Activated CD8-positive, alpha-beta T cell treated with anti-CD3 and anti-CD28 coated beads, Interleukin-2, amount 10 ng/mL, durations not matched to agents 7 days and 5 days (primary cell): ENCODE measurements around the gene E2F4. TPM values are rescaled to one million over a fixed set of nuclear protein-coding genes. Genes with fewer than 3 reads are reported as not detected.

Experiments used
- ATAC-seq: fragments of 150-1000 bp; cut with Tn5 transposase; one replicate; pipeline ENCODE4 v1.10.0; 2021; ENCODE audit warnings: moderate library complexity
- CTCF ChIA-PET: fragments of 350-600 bp; sonication (Branson Sonifier 250); formaldehyde crosslinking; loops from one replicate; lab custom pipeline; 2021; ENCODE audit warnings: antibody characterized with exemption; lab: Charles Lee
- POLR2A ChIA-PET: fragments of 350-600 bp; sonication (Branson Sonifier 250); formaldehyde crosslinking; loops from one replicate; lab custom pipeline; 2021; ENCODE audit warnings: antibody characterized with exemption; lab: Charles Lee
- DNase-seq: peaks from one replicate; pipeline ENCODE4 v3.0.0-alpha.2; 2020
- H3K27ac Mint-ChIP-seq: one replicate; pipeline ENCODE4 v1.8.0; 2021; ENCODE audit warnings: mild to moderate bottlenecking, mixed read lengths
- H3K27me3 Mint-ChIP-seq: one replicate; pipeline ENCODE4 v1.8.0; 2021; ENCODE audit warnings: low read depth, mixed read lengths
- H3K36me3 Mint-ChIP-seq: one replicate; pipeline ENCODE4 v1.8.0; 2021; ENCODE audit warnings: low read depth, mixed read lengths
- H3K4me1 Mint-ChIP-seq: one replicate; pipeline ENCODE4 v1.8.0; 2021; ENCODE audit warnings: low read depth, mixed read lengths
- H3K4me3 Mint-ChIP-seq: one replicate; pipeline ENCODE4 v1.8.0; 2021; ENCODE audit warnings: mild to moderate bottlenecking, mixed read lengths
- H3K9me3 Mint-ChIP-seq: one replicate; pipeline ENCODE4 v1.8.0; 2022; ENCODE audit warnings: mixed read lengths; ENCODE audit not compliant: insufficient read depth
- total RNA-seq, 2 experiments: library from RNA; stranded (reverse); gene quantifications; one replicate each; pipeline ENCODE4 v1.2.3, GENCODE V29; 2021

Gene E2F4
- total RNA-seq, 2 experiments from 2014 or later = 134 to 138 TPM

DNA sequence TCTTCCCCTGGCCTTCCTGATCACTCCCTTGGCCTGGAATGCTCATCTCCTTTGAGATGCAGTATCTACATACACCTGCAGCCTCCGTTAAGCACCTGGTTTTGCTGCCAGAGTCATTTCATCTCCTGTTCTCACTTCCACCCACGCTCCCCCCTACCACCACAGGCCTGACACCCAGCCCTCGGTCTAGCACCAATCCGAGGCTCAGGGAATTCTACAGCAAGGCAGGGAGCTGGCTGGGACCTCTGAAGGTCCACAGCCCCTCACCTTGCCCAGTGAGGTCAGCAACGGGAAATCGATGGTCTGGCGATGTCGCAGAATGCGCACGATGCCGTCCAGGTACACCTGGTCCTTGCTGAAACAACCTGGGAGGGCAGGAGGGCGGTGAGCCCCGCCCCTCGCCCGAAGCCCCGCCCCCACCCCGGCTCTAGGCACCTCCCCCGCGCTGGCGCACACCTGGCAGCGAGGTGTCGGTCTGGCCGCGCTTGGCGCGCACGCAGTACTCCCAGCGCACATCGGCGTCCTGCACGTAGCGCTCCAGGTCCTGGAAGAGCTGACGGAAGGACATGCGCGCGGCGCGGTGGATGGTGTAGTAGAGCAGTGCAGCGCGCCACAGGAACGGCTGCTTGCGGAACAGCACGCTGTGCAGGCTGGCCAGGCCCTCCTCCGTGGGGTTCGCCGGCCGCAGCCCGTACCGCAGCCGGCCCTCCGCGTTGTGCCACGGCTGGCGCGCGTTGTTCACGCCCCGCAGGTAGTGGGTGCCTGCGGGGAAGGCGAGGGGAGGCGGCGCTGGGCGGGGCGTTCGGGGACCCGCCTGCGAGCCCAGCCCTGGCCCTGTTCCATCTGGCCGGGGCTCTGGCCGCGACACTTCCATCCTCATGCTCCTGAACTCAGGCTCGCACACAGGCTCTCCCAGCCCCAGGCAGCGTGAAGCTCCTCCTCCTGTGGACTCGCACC is 13.9 kb upstream of the E2F4 start:
- DNase-seq (peak; percentile 69), ATAC-seq (peak; percentile 55)
- ChIA-PET CTCF (interaction anchor here (0.8 to 6.6 kb wide), 6 partner anchors 9 to 297 kb away, joined by 3 to 47 read pairs (median 5); partner anchors contain the start of genes FBXL8, PDP2 and TRADD), POLR2A (interaction anchor here (0.6 kb wide), 1 partner anchor 70 kb away, joined by 3 read pairs; no protein-coding TSS in a partner anchor)
- peak overlapping the region; percentile 61 for H3K4me3 Mint-ChIP-seq
- H3K4me1 Mint-ChIP-seq = peaks cover 45% of the 10 kb centered on the region
- no peaks in the 10 kb centered on the region for H3K9me3 Mint-ChIP-seq
- H3K36me3 Mint-ChIP-seq = peaks cover 22% of the 10 kb centered on the region
- H3K27ac Mint-ChIP-seq = no peak overlapping the region
- peaks cover 21% of the 10 kb centered on the region for H3K27me3 Mint-ChIP-seq

DNA sequence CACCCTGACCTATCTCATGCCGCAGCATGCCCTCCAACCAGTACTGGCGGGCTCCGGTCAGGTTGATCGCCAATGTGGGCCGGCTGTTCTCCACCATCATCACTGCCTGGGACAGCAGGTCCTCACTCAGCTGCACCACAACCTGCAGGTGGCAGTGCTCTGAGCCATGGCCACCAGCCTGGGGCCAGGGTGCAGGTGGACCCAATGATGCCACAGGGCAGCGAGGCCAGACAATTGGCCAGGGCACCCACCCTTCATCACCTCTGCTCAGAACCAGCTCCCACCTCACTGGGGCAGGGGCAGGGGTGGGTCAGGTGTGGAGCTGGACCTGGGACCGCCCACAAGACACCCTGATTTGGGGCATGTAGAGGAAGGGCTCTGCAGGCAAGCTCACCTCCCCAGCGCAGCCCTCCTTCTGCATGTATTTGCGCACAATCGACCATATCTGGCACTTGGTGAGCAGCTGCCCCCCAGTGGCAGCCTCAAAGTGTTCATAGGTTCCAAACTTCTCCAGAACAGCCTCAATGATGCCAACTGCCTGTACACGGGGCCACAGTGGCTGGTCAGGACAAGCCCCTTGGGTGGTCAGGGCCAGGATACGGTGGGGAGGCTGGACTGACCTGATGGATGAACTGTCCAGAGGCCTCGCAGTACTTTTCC is 12.4 kb upstream of the E2F4 start:
- Mint-ChIP-seq H3K27me3 (peaks cover 11% of the 10 kb centered on the region), H3K27ac (no peak overlapping the region), H3K36me3 (peaks cover 20% of the 10 kb centered on the region), H3K4me3 (no peak overlapping the region), H3K9me3 (no peaks in the 10 kb centered on the region), H3K4me1 (peaks cover 31% of the 10 kb centered on the region)
- DNase-seq (peak; percentile 48), ATAC-seq (no peak)
- ChIA-PET CTCF (interaction anchor here (0.7 to 1.5 kb wide), 5 partner anchors 10 to 162 kb away, joined by 3 to 11 read pairs (median 5); partner anchors contain the start of genes FBXL8 and TRADD), POLR2A (no interaction called here)

DNA sequence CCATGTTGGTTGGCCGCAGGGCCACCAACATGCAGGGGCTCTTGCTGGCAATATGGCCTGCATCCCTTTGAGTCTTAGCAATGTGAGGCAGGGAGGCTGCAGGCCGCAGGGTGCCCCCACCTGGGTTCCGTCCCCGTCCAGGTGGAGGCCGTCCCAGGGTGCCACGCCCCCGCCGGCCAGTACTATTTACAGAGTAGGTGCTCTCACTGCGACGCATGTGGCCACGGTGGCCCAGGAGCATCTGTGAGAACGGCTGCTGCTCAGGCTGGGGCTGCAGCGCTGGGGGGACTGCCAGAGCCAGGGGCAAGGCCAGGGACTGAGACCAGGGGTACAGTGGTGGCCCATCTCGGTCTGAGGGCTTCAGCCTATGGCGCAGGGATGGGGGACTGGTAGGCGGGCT is 11.8 kb upstream of the E2F4 start:
- Mint-ChIP-seq H3K27me3 (peaks cover 14% of the 10 kb centered on the region), H3K9me3 (no peaks in the 10 kb centered on the region), H3K4me3 (no peak overlapping the region), H3K4me1 (peaks cover 34% of the 10 kb centered on the region), H3K27ac (no peak overlapping the region), H3K36me3 (peaks cover 20% of the 10 kb centered on the region)
- DNase-seq (no peak), ATAC-seq (no peak)
- ChIA-PET POLR2A (no interaction called here), CTCF (interaction anchor here (1.0 to 1.5 kb wide), 4 partner anchors 11 to 162 kb away, joined by 5 to 11 read pairs (median 6); partner anchors contain the start of genes FBXL8 and TRADD)

DNA sequence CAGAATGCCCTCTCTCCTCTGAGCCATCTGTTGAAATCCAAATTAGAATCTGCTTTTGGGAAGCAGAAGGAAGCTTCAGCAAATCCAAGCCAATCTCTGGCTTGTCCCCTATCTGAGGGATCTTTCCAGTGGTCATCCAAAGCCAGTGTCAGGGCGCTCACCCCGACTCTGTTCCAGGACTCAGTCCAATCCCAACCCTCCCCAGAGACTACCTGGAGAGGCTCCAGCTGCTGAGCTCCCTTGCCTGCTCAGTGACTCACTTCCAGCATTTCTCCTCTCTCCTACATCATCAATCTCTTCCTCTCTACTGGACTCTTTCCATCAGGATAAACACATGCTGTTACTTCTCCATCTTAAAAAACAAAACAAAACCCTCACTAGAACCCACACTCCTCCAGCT is 10.6 kb upstream of the E2F4 start:
- Mint-ChIP-seq H3K4me3 (no peak overlapping the region), H3K36me3 (peaks cover 15% of the 10 kb centered on the region), H3K4me1 (peaks cover 37% of the 10 kb centered on the region), H3K27ac (no peak overlapping the region), H3K9me3 (no peaks in the 10 kb centered on the region), H3K27me3 (peaks cover 21% of the 10 kb centered on the region)
- ATAC-seq (no peak), DNase-seq (no peak)
- ChIA-PET POLR2A (no interaction called here), CTCF (interaction anchor here (0.9 kb wide), 2 partner anchors 12 to 164 kb away, joined by 3 read pairs; no protein-coding TSS in a partner anchor)

DNA sequence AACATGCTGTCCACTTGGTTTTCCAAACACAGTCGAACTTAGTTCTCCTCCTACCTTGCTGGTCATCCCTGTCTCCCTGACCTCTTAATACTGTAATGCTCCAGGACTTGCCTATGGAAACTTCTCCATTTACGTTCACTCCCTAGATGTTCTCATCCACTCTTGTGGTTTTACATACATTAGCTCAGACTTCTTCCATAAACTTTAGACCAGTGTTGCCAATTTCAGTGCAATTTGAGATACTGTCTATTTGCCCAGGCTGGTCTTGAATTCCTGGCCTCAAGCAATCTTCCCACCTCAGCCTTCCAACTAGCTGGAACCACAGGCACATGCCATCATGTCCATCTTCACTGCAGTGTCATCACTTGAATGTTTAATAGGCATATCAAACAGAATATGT is 9.7 kb upstream of the E2F4 start:
- CTCF ChIA-PET = interaction anchor here (0.8 to 5.8 kb wide), 12 partner anchors 7 to 431 kb away, joined by 3 to 42 read pairs (median 4); partner anchors contain the start of genes DYNC1LI2 and NOL3
- H3K4me1 Mint-ChIP-seq = peaks cover 33% of the 10 kb centered on the region
- H3K27me3 Mint-ChIP-seq = peaks cover 18% of the 10 kb centered on the region
- POLR2A ChIA-PET = no interaction called here
- peaks cover 10% of the 10 kb centered on the region for H3K36me3 Mint-ChIP-seq
- no peaks in the 10 kb centered on the region for H3K9me3 Mint-ChIP-seq
- ATAC-seq (no peak), DNase-seq (no peak)
- H3K4me3 Mint-ChIP-seq = no peak overlapping the region
- no peak overlapping the region for H3K27ac Mint-ChIP-seq

DNA sequence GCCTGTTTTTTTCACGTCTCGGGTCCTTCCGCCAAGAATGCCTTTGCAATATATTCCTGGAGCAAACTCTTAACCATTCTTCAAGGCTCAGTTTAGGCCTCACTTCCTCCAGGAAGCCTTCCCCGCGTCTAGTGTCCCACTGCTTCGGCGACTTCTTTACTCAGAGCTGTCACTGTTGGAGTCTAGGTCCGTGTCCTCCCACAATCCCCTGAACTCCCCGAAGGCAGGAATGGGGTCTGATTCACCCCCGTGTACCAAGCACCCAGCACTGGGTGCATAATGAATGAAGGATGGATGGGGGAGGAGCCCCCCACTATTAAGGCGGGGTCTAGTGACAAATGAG is 8.7 kb upstream of the E2F4 start:
- peaks cover 13% of the 10 kb centered on the region for H3K27me3 Mint-ChIP-seq
- H3K4me1 Mint-ChIP-seq = peaks cover 23% of the 10 kb centered on the region
- H3K36me3 Mint-ChIP-seq = peaks cover 5% of the 10 kb centered on the region
- DNase-seq (no peak), ATAC-seq (no peak)
- ChIA-PET CTCF (interaction anchor here (0.8 to 5.8 kb wide), 11 partner anchors 8 to 432 kb away, joined by 3 to 42 read pairs (median 4); partner anchors contain the start of genes DYNC1LI2 and NOL3), POLR2A (interaction anchor here (1.0 kb wide), 1 partner anchor 64 kb away, joined by 3 read pairs; the partner anchor contains the start of gene FHOD1)
- H3K4me3 Mint-ChIP-seq = no peak overlapping the region
- H3K9me3 Mint-ChIP-seq = no peaks in the 10 kb centered on the region
- H3K27ac Mint-ChIP-seq = no peak overlapping the region

DNA sequence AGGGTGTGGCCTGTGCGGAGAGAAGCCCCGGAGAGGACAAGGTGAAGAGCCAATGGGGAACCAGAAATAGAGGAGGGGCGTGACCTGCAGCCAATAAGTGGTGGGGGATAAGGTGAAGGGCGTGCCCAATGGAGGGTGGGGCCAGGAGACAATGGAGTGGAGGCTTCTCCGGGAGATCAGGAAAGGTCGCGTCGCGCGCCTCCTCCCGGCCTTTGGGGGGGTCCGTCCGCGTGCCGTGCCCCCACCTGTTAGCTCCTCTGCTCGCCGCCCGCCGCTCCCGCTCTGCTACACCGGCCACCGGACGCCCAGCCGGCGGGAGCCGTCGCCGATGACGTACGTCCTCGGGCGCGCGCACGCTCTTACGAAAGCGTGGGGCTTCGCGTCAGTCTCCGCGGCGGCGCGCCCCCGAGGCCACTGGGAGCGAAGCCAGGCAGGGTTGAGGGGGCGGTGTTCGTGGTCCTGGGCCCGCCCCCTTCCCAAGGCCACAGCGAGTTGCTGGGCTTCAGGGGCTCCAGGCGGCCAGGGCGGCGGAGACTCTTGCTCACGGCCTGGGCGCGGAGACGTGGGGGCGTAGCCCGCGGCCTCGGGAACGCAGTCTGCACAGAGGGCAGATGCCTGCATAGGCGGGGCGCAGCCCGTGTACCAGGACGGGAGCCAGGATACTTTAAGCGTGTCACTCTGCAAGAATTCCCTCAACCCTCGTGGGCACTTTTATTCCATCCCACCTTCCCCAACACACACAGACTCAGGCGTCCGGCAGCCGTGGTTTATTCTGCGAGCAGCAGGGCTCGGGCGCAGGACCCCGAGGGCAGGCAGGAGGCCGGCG is 8.1 kb upstream of the E2F4 start, which contains the start of gene MATCAP1:
Gene MATCAP1 (minus strand): TSS at position 337 of the 826 bp plus-strand sequence. CDS start 3,353 bp downstream, outside the sequence.
- Mint-ChIP-seq H3K27ac (no peak within 1 kb of the TSS), H3K9me3 (no peaks in the 10 kb centered on the region), H3K4me3 (no peak within 1 kb of the TSS), H3K36me3 (peaks cover 5% of the 10 kb centered on the region), H3K27me3 (peaks cover 13% of the 10 kb centered on the region), H3K4me1 (peaks cover 18% of the 10 kb centered on the region)
- DNase-seq = peak; percentile 97
- peak; percentile 95 for ATAC-seq
- POLR2A ChIA-PET = interaction anchor here (0.6 to 1.0 kb wide), 3 partner anchors 24 to 64 kb away, joined by 3 to 4 read pairs (median 3); partner anchors contain the start of genes B3GNT9 and FHOD1
- CTCF ChIA-PET = interaction anchor here (0.7 to 5.8 kb wide), 17 partner anchors 9 to 298 kb away, joined by 3 to 42 read pairs (median 6); partner anchors contain the start of genes CES3, FBXL8, NOL3 and TRADD

DNA sequence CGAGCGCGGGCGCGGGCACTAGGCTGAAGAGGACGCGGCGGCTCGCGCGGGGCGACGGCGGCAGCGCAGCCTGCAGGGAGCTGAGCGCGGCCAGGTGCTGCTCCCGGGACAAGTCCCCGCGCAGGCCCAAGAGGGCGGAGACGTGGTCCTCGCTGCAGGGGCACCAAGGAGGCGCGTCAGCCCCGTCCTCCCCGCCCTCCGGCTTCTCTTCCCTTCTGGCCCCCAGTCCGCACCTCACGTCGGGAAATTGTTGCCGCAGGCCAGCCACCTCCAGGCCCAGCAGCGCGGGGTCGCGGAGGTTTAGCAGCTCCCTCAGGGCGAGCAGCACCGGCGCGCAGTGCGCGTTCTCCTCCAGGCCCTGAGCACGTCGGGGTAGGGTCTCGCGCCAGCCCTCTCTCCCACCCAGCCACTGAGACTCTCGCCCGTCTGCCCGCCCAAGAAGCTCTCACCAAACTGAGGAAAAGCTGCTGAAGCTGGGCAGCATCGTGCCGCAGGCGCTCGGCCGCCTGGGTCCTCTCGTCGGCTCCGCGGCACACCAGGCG is 7.4 kb upstream of the E2F4 start:
- Mint-ChIP-seq H3K4me3 (no peak overlapping the region), H3K27ac (no peak overlapping the region), H3K27me3 (peaks cover 13% of the 10 kb centered on the region), H3K4me1 (peaks cover 14% of the 10 kb centered on the region), H3K36me3 (peaks cover 2% of the 10 kb centered on the region), H3K9me3 (no peaks in the 10 kb centered on the region)
- CTCF ChIA-PET = interaction anchor here (0.7 to 5.8 kb wide), 23 partner anchors 10 to 297 kb away, joined by 3 to 42 read pairs (median 6); partner anchors contain the start of genes CES3, FBXL8, TMEM208 and TRADD
- ATAC-seq = peak; percentile 10
- DNase-seq = peak; percentile 54
- POLR2A ChIA-PET = interaction anchor here (0.6 to 1.0 kb wide), 2 partner anchors 24 to 34 kb away, joined by 3 to 4 read pairs; partner anchors contain the start of gene B3GNT9

DNA sequence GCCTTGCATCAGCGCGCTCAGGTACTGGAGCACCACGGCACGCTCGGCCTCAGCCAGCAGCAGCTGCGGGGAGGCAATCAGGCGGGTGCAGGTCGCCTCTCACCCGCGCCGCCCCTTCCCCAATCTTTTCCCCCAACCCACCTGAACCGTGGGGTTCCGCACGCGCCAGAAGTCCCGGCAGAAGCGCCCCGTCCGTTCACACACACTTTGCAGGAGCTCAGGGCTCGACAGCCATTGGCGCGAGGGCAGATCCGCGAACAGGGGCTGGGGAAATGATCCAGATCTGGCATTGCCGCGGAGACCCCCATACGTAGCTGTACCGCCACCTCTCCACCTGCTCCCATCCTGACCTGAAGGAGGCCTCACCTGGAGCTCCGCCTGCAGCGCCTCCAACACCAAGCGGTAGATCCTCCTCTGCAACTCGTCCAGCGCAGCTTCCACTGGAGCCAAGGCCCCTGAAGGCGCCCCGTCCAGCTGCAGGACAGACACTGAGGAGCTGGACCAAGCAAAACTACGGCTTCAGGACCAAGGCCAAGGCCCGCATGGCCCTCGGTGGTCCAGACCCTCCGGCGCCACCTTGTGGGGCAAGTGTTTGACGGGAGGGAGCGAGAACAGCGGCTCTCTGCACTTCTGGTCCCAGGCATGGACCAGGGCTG is 6.8 kb upstream of the E2F4 start:
- Mint-ChIP-seq H3K27ac (no peak overlapping the region), H3K4me3 (no peak overlapping the region)

More for the DNA sequence above, 6.8 kb upstream of the E2F4 start:
- no peaks in the 10 kb centered on the region for H3K9me3 Mint-ChIP-seq
- H3K36me3 Mint-ChIP-seq = no peaks in the 10 kb centered on the region
- peak; percentile 91 for DNase-seq
- H3K4me1 Mint-ChIP-seq = peaks cover 14% of the 10 kb centered on the region
- POLR2A ChIA-PET = interaction anchor here (0.6 to 1.0 kb wide), 4 partner anchors 25 to 231 kb away, joined by 3 to 4 read pairs (median 4); partner anchors contain the start of gene B3GNT9
- CTCF ChIA-PET = interaction anchor here (0.8 to 5.8 kb wide), 24 partner anchors 10 to 296 kb away, joined by 3 to 42 read pairs (median 6); partner anchors contain the start of genes CES3, FBXL8, NOL3 and TMEM208
- peaks cover 13% of the 10 kb centered on the region for H3K27me3 Mint-ChIP-seq
- ATAC-seq = peak; percentile 32
